ENCODE results near the gene LIG1. TPM values are rescaled to one million over a fixed set of nuclear protein-coding genes. Genes with fewer than 3 reads are reported as not detected.
"Not testable (repeated sequence)": the region's sequence is repeated elsewhere in the genome, so short reads cannot be mapped to it uniquely, and the experiment has no call there.

Gene LIG1
- polyA plus RNA-seq, 5 donors = 56.9 to 71.4 (median 63.0) TPM

GRCh38 chr19:48123907-48124651, 46.1 kb downstream of the LIG1 start:
- no peak for DNase-seq

GRCh38 chr19:48122421-48122820, 47.7 kb downstream of the LIG1 start:
- DNase-seq = no peak

- DNase-seq = peak; percentile 29 to 34
These were observed 48.2 kb downstream of the LIG1 start for GRCh38 chr19:48121909-48122371.

GRCh38 chr19:48121066-48121465, 49.1 kb downstream of the LIG1 start:
- DNase-seq = no peak

DNA sequence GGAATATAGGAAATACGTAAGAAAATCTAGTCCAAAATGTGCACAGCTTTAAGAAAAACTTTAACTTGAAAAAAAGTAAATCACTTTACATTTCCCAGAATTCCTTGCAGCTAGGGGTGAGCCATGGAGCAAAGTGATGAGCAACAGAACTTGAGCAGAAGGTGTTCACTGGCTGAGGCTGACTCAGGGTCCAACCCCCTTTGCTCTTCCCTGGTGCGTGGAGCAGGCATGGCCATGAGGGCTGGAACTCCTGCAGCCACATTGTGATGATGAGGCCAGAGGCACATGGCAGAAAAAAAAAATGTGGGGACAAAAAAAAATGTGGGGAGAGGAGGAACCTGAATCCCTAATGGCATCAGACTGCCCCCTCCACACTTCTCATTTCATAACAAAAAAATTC, 49.6 kb downstream of the LIG1 start:
- no peak for DNase-seq

DNA sequence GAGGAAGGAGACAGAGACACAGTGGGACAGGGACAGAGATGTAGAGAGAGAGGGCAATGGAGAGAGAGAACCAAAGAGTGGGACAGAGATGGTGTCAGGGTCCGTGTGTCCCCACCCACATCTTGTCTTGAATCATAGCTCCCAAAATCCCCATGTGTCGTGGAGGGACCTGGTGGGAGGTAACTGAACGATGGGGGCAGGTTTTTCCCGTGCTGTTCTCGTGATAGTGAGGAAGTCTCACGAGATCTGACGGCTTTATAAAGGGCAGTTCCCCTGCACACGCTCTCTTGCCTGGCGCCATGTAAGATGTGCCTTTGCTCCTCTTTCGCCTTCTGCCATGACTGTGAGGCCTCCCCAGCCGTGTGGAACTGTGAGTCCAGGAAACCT, 52.0 kb downstream of the LIG1 start:
- no peak for DNase-seq

GRCh38 chr19:48117515-48118130, 52.5 kb downstream of the LIG1 start:
- DNase-seq = no peak

GRCh38 chr19:48113190-48113917, 56.8 kb downstream of the LIG1 start:
- no peak for DNase-seq

DNA sequence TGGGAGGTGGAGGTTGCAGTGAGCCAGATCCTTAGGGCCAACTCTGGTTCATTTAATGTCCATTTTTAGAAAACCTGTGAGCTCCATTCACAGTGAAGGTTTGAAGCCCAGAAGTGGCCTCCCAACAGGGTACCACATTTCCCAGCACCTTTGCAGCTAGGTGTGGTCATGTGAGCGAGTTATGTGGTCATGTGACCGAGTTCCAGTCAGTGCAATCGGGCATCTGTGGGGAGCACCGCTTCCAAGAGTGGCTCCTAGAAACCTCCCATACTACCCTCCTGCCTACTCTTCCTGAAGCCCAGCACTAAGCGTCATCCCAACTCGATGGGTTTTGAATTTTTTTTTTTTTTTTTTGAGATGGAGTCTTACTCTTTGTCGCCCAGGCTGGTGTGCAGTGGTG, 58.9 kb downstream of the LIG1 start:
- DNase-seq = no peak

DNA sequence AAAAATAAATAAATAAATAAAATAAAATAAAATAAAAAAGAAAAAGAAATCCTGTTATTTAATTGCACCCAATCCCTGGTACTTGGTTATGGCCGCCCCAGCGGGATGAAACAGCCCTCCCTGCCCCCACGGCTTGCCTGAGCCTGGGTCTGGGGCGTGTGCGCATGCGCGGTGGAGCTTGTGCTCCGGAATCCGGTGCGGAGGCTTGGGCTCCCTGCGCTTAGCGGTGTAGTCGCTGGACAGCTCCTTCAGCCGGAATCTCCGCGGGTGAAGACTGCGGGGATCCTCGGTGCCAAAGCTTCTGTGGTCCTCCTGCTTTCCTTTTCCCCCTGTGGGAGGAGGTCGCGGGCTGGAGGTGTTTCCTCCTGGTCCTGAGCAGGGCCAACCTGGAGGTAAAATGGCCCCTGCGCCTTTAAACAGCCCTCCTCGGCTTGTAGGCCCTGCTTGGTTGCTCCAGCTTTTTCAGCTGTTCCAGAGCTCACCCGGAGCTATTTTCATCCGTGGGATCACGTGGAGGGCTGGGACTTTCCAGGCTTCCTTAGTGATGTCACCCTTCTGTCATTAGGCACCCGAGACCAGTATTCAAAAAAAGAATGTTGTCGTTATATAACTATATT, 59.7 kb downstream of the LIG1 start, which contains the start of gene PLA2G4C:
Gene PLA2G4C, minus strand, starts transcription at position 468 of the 617 bp plus-strand sequence. CDS start 4,288 bp downstream, outside the sequence.
- peak; percentile 82 to 83 for DNase-seq

GRCh38 chr19:48108997-48109782, 61.0 kb downstream of the LIG1 start:
- DNase-seq = no peak

- DNase-seq = no peak
These were observed 66.2 kb downstream of the LIG1 start for GRCh38 chr19:48103922-48104321.

GRCh38 chr19:48102870-48103751, 67.0 kb downstream of the LIG1 start:
- DNase-seq = no peak

DNA sequence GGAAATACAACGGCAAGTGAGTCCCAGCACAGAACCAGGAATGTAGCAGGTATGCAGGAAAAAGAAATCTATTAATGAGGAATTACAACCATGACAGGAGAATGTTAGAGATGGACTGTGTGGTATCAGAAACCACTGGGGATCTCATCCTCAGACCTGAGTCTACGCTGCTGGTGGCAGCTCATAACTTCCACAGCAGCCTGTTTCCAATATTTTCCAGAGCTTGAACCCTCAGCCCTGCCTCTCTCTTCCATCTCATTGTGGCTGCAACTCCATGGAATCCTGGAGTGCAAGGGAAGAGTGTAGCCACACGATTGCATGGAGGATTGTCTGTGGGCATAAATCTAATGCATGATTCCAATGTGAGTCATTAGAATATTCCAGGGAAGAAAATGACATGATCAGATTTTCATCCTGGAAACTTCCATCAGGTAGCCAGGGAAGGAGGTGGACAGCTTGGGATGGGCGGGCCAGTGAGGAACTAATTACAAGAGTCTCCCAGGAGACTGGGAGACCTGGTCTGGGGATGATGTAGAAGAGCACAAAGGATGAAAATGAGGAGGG, 74.5 kb downstream of the LIG1 start:
- DNase-seq = no peak

GRCh38 chr19:48094855-48095203, 75.3 kb downstream of the LIG1 start:
- no peak for DNase-seq

DNA sequence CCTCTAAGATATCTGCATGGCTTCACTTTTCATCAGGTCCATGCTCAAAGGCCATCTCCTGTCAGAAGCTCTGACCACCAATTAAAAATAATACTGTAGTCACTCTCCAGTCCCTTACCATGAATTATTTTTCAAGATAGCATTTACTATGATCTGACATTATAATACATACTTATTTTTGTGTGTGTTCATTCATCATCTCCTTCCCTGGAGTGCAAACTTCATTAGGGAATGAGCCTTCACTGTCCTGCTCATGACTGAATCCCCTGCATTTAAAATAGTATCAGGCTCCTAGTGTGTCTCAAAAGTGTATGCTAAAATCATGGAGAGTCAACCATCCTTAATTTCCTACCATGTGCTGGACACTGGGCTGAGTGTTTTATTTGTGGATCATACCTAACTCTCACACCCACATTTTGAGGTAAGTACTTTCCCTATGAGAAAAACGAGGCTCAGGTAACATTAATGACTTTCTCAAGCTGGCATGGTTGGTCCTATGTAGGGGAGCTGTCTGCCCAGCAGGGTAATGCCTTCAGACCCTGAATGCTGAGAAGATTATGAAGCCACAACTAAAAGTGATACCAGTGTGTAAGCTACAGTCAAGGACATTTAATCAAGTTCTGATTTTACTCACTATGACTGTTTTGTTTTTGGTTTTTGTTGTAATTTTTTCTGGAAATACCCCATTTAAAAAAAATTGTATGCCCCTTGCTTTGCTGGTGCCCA, 75.9 kb downstream of the LIG1 start:
- DNase-seq = no peak

- DNase-seq = not testable (repeated sequence)
These were observed 78.9 kb downstream of the LIG1 start for GRCh38 chr19:48091111-48091718.

GRCh38 chr19:48090281-48090802, 79.8 kb downstream of the LIG1 start:
- no peak for DNase-seq

DNA sequence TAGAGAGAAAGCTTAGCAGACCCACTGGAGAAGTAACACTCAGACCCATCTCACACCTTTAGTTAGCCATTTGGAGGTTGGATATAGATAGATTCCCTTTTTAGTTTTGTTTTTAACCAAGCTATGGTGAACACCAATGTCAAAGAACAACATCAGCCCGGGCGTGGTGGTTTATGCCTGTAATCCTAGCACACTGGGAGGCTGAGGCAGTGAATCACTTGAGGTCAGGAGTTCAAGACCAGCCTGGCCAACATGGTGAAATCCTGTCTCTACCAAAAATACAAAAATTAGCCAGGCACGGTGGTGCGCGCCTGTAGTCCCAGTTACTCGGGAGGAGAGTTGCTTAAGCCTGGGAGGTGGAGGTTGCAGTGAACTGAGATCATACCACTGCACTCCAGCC, 81.2 kb downstream of the LIG1 start:
- DNase-seq = not testable (repeated sequence)

Measured in right lung (tissue), 5 donors.